Naive thymus-derived CD4-positive, alpha-beta T cell (primary cell): ENCODE results near the gene ZNF383. TPM values are rescaled to one million over a fixed set of nuclear protein-coding genes. Genes with fewer than 3 reads are reported as not detected.
"Not testable (repeated sequence)": the region's sequence is repeated elsewhere in the genome, so short reads cannot be mapped to it uniquely, and the experiment has no call there.

Experiments used
- ATAC-seq: fragments of 150-1000 bp; cut with Tn5 transposase; 2 replicates; pipeline ENCODE4 v1.10.0; 2021; ENCODE audit warnings: mild to moderate bottlenecking, moderate library complexity
- CTCF ChIA-PET: fragments of 350-600 bp; sonication (Branson Sonifier 250); formaldehyde crosslinking; loops from one replicate; lab custom pipeline; 2021; ENCODE audit warnings: antibody characterized with exemption; lab: Charles Lee
- POLR2A ChIA-PET: fragments of 350-600 bp; sonication (Branson Sonifier 250); formaldehyde crosslinking; loops from one replicate; lab custom pipeline; 2021; ENCODE audit warnings: antibody characterized with exemption, inconsistent platforms; lab: Charles Lee
- DNase-seq, 9 donors: peaks; one replicate each; pipeline versions ENCODE4 v3.0.0 to v3.0.0-alpha.2; 2020 to 2022; ENCODE audit warnings: mixed read lengths in 1 of 9
- H3K27ac ChIP-seq: one replicate; pipeline ENCODE4 v1.7.0; 2013; ENCODE audit warnings: mild to moderate bottlenecking, low read depth, low read length, moderate library complexity
- H3K27me3 ChIP-seq, 2 donors: one replicate each; pipeline ENCODE4 v1.7.0; 2013; ENCODE audit warnings: low read length in 2 of 2, mild to moderate bottlenecking in 2 of 2, moderate library complexity in 2 of 2; ENCODE audit not compliant: control insufficient read depth in 2 of 2, insufficient read depth in 2 of 2
- H3K36me3 ChIP-seq, 3 experiments: 1 replicate in 2 of 3; 2 replicates in 1 of 3; pipeline ENCODE4 v1.7.0; 2013; ENCODE audit warnings: low read length in 3 of 3, mild to moderate bottlenecking in 3 of 3, moderate library complexity in 1 of 3; ENCODE audit not compliant: insufficient read depth in 3 of 3, control insufficient read depth in 2 of 3
- H3K4me1 ChIP-seq, 2 donors: one replicate each; pipeline ENCODE4 v1.7.0; 2013; ENCODE audit warnings: low read length in 2 of 2, mild to moderate bottlenecking in 2 of 2, moderate library complexity in 1 of 2; ENCODE audit not compliant: control insufficient read depth in 2 of 2, insufficient read depth in 2 of 2
- H3K4me3 ChIP-seq: 2 replicates; pipeline ENCODE4 v1.7.0; 2013; ENCODE audit warnings: mild to moderate bottlenecking, low read length
- H3K9me3 ChIP-seq, 3 experiments: 1 replicate in 2 of 3; 2 replicates in 1 of 3; pipeline ENCODE4 v1.7.0; 2013; ENCODE audit warnings: low read length in 3 of 3; ENCODE audit not compliant: control insufficient read depth in 2 of 3
- H3K27ac Mint-ChIP-seq, 9 donors: one replicate each; pipeline ENCODE4 v1.8.0; 2020 to 2022; ENCODE audit warnings: mixed read lengths in 9 of 9, mild to moderate bottlenecking in 8 of 9, moderate library complexity in 5 of 9, inconsistent platforms in 2 of 9
- H3K27me3 Mint-ChIP-seq, 5 donors: one replicate each; pipeline ENCODE4 v1.8.0; 2021 to 2022; ENCODE audit warnings: mixed read lengths in 5 of 5, mild to moderate bottlenecking in 1 of 5
- H3K36me3 Mint-ChIP-seq, 5 donors: one replicate each; pipeline ENCODE4 v1.8.0; 2020 to 2022; ENCODE audit warnings: mixed read lengths in 5 of 5, mild to moderate bottlenecking in 3 of 5, inconsistent platforms in 1 of 5
- H3K4me1 Mint-ChIP-seq, 7 donors: one replicate each; pipeline ENCODE4 v1.8.0; 2020 to 2022; ENCODE audit warnings: mixed read lengths in 7 of 7, mild to moderate bottlenecking in 3 of 7, inconsistent platforms in 1 of 7
- H3K4me3 Mint-ChIP-seq, 10 donors: one replicate each; pipeline ENCODE4 v1.8.0; 2020 to 2022; ENCODE audit warnings: mild to moderate bottlenecking in 10 of 10, mixed read lengths in 10 of 10, moderate library complexity in 6 of 10, inconsistent platforms in 2 of 10
- H3K9me3 Mint-ChIP-seq, 11 donors: one replicate each; pipeline ENCODE4 v1.8.0; 2020 to 2022; ENCODE audit warnings: mixed read lengths in 11 of 11, mild to moderate bottlenecking in 4 of 11, inconsistent platforms in 1 of 11, moderate library complexity in 1 of 11
- intact Hi-C, 2 donors: fragments of 100-400 bp; cut with micrococcal nuclease; formaldehyde crosslinking; loops; one replicate each; pipeline ENCODE4 v1.15.1; 2023
- polyA plus RNA-seq, 2 donors: library from polyadenylated mRNA; unstranded; fragments of 300-500 nt; fragmentation: Illumina TruSeq; gene quantifications; one replicate each; pipeline ENCODE4 v1.2.3, GENCODE V29; 2021
- total RNA-seq, 6 experiments: library from RNA in 5 of 6; stranded (reverse) in 5 of 6; gene quantifications; 1 replicate in 5 of 6; 2 replicates in 1 of 6; pipeline ENCODE4 v1.2.3 and lab custom pipeline; 2021 to 2026

Gene ZNF383
- total and polyA plus RNA-seq, 7 experiments from 2014 or later, result 11.8 to 33.4 (median 15.7) TPM

- H3K4me3 ChIP-seq, H3K36me3 Mint-ChIP-seq, DNase-seq, H3K27me3 ChIP-seq, H3K9me3 ChIP-seq, H3K27me3 Mint-ChIP-seq, H3K4me3 Mint-ChIP-seq, ATAC-seq, CTCF ChIA-PET, H3K27ac Mint-ChIP-seq, POLR2A ChIA-PET, intact Hi-C loops, H3K4me1 Mint-ChIP-seq, H3K9me3 Mint-ChIP-seq, H3K36me3 ChIP-seq, H3K27ac ChIP-seq, H3K4me1 ChIP-seq: not testable (repeated sequence)
These were observed 62.6 kb downstream of the ZNF383 start for GRCh38 chr19:37280656-37281055.

- CTCF ChIA-PET, H3K27me3 ChIP-seq, DNase-seq, H3K4me3 ChIP-seq, POLR2A ChIA-PET, H3K4me3 Mint-ChIP-seq, H3K9me3 Mint-ChIP-seq, H3K27ac Mint-ChIP-seq, H3K9me3 ChIP-seq, H3K36me3 Mint-ChIP-seq, H3K4me1 ChIP-seq, intact Hi-C loops, H3K27ac ChIP-seq, H3K36me3 ChIP-seq, H3K27me3 Mint-ChIP-seq, H3K4me1 Mint-ChIP-seq, ATAC-seq: not testable (repeated sequence)
These were observed 66.0 kb downstream of the ZNF383 start for GRCh38 chr19:37284020-37284419.

DNA sequence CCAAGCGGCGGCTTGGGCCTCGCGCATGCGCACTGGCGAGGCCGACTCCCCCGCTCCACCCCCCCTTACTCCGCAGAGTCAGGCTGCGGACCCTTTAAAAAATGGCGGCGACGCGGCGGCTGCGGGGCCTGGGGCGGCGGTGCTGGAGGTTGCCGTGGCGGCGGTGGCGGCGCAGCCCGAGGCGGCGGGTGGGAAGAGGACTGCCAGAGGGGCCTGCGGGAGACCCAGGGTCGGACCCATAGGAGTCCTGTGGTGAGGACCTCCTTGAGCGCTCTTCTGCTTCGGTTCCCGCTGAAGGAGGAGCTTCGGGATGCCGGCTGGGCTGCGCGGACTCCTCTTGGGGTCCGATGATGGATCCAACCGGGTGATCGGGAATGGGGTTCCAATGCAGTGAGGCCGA is 71.2 kb downstream of the ZNF383 start:
- H3K4me3 Mint-ChIP-seq, H3K9me3 ChIP-seq, CTCF ChIA-PET, H3K27ac Mint-ChIP-seq, intact Hi-C loops, POLR2A ChIA-PET, ATAC-seq, H3K4me1 ChIP-seq, H3K27ac ChIP-seq, H3K9me3 Mint-ChIP-seq, H3K36me3 ChIP-seq, H3K4me1 Mint-ChIP-seq, H3K27me3 ChIP-seq, H3K4me3 ChIP-seq, H3K27me3 Mint-ChIP-seq, H3K36me3 Mint-ChIP-seq: not testable (repeated sequence)
- peak in 3 of 9 donors; percentile 21 to 56 (median 45) for DNase-seq

DNA sequence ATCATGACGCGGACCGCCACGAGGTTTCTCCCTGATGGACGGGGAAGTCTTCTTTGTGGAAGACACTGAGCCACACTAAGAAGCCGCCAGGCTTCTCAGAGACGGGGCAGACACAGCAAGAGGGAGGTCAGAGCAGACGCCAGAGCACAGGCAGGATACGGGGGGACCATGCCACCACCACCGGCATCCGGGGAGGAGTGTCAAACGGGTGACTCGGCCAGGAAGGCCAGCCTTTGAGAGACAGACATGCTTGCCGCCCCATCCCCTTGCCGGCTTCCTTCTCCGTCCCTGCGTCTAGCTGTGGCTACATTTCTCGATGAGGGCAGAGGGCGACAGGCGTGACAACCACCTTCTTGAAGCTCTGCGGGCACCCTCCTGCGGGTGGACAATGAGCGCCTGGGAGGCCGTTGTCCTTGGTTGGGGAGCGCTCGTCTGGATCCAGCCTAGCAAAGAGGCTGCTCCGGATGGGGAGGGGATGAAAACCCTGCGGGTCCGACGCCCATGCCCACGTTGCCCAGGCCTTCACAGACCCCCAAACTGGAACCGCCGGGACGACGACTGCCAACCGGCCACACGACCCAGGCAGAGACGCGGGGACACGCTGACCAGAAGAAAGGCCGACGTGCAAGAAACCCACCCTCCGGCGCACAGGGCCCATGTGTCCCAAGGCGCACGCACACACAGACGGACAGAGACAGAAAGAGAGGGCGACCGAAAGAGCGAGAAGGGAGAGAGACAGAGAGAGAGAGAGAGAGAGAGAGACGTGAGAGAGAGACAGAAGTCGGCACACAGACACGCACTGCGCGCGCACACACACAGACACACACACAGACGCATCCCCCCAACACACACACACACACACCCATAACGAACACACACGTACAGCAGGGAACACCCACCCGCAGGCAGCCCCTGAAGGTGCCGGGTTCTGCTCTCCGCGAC is 75.3 kb downstream of the ZNF383 start:
- H3K9me3 ChIP-seq, intact Hi-C loops, H3K27me3 ChIP-seq, H3K27ac ChIP-seq, H3K4me1 Mint-ChIP-seq, ATAC-seq, H3K9me3 Mint-ChIP-seq, CTCF ChIA-PET, H3K4me3 ChIP-seq, POLR2A ChIA-PET, H3K36me3 ChIP-seq, H3K27me3 Mint-ChIP-seq, H3K27ac Mint-ChIP-seq, H3K36me3 Mint-ChIP-seq, H3K4me1 ChIP-seq: not testable (repeated sequence)
- H3K4me3 Mint-ChIP-seq, result peak overlapping the region in 2 of 10 donors; percentile 27 to 60
- DNase-seq, result peak in 3 of 9 donors; percentile 32 to 50 (median 47)

DNA sequence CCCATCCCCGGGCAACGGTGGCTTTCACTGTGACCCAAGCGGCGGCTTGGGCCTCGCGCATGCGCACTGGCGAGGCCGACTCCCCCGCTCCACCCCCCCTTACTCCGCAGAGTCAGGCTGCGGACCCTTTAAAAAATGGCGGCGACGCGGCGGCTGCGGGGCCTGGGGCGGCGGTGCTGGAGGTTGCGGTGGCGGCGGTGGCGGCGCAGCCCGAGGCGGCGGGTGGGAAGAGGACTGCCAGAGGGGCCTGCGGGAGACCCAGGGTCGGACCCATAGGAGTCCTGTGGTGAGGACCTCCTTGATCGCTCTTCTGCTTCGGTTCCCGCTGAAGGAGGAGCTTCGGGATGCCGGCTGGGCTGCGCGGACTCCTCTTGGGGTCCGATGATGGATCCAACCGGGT is 76.2 kb downstream of the ZNF383 start:
- H3K4me1 Mint-ChIP-seq, intact Hi-C loops, DNase-seq, H3K27ac Mint-ChIP-seq, H3K9me3 Mint-ChIP-seq, POLR2A ChIA-PET, H3K4me3 Mint-ChIP-seq, CTCF ChIA-PET, H3K36me3 ChIP-seq, H3K27ac ChIP-seq, ATAC-seq, H3K36me3 Mint-ChIP-seq, H3K4me3 ChIP-seq, H3K27me3 ChIP-seq, H3K27me3 Mint-ChIP-seq, H3K4me1 ChIP-seq, H3K9me3 ChIP-seq: not testable (repeated sequence)

Other genes starting within 250 kb of the ZNF383 start
- gene ZNF420, start 139.8 kb upstream of the ZNF383 start, total RNA-seq, result 10 to 100 TPM; 10.8 to 34.9 (median 15.9) TPM
- gene ZNF420, start 139.8 kb upstream of the ZNF383 start, polyA plus RNA-seq, result 10 to 100 TPM; 22.8 to 34.2 TPM
- 10 to 100 TPM in 2 of 5 experiments, 1 to 10 TPM in 3; 3.5 to 24.3 (median 7.2) TPM for gene ZNF585A, start 45.5 kb upstream of the ZNF383 start, total RNA-seq
- 10 to 100 TPM; 35.8 to 56.8 TPM for gene ZNF585A, start 45.5 kb upstream of the ZNF383 start, polyA plus RNA-seq
- 10 to 100 TPM in 3 of 5 experiments, 1 to 10 TPM in 2; 4.2 to 24.0 (median 13.5) TPM for gene ZNF585B, start 7.7 kb upstream of the ZNF383 start, total RNA-seq
- gene ZNF585B, start 7.7 kb upstream of the ZNF383 start, polyA plus RNA-seq, result 1 to 10 TPM; 8.4 to 10.0 TPM
- 10 to 100 TPM in 3 of 5 experiments, 1 to 10 TPM in 2; 5.6 to 13.6 (median 13.2) TPM for gene ZNF527, start 152.9 kb downstream of the ZNF383 start, total RNA-seq
- 10 to 100 TPM in 1 of 2 donors, 1 to 10 TPM in 1; 8.2 to 11.9 TPM for gene ZNF527, start 152.9 kb downstream of the ZNF383 start, polyA plus RNA-seq
- gene ZNF569, start 249.2 kb downstream of the ZNF383 start, total RNA-seq, result 10 to 100 TPM in 2 of 5 experiments, 1 to 10 TPM in 3; 4.1 to 16.4 (median 8.5) TPM
- gene ZNF569, start 249.2 kb downstream of the ZNF383 start, polyA plus RNA-seq, result 1 to 10 TPM; 5.0 to 5.9 TPM